Left colon (tissue), 2 donors: ENCODE measurements around the gene PRH2. TPM values are rescaled to one million over a fixed set of nuclear protein-coding genes. Genes with fewer than 3 reads are reported as not detected.

Source experiments
- ATAC-seq: fragments of 200-7000 bp; cut with Tn5 transposase; one replicate; pipeline ENCODE4 v1.9.1; 2020; ENCODE audit warnings: mild to moderate bottlenecking, moderate library complexity
- DNase-seq, 2 donors: peaks; one replicate each; pipeline ENCODE4 v3.0.0-alpha.2; 2020
- intact Hi-C, 2 donors: fragments of 100-400 bp; cut with DNase I in 1 of 2; cut with micrococcal nuclease in 1 of 2; formaldehyde crosslinking; loops; one replicate each; pipeline versions ENCODE4 v1.11.2 to v1.14.0; 2022; cut with DNase I, micrococcal nuclease
- long read RNA-seq: library from polyadenylated mRNA; unstranded; transcript quantifications from one replicate; pipeline ENCODE4 v2.0.0, GENCODE V29; 2021
- total RNA-seq, 2 donors: library from RNA; stranded (reverse); fragmentation: NEBNext Ultra II Directional; extraction: Animal tissue kit (Norgen Biotek cat#: 25700); gene quantifications; one replicate each; pipeline ENCODE4 v1.2.1, GENCODE V29; 2021
- donor health status: DM: no; HTN: no; CAD: no.
- donor health status: DM: yes; HTN: yes; CAD: no.

PRH2 gene
- not detected for total RNA-seq
- long read RNA-seq, result 0 reads

DNA sequence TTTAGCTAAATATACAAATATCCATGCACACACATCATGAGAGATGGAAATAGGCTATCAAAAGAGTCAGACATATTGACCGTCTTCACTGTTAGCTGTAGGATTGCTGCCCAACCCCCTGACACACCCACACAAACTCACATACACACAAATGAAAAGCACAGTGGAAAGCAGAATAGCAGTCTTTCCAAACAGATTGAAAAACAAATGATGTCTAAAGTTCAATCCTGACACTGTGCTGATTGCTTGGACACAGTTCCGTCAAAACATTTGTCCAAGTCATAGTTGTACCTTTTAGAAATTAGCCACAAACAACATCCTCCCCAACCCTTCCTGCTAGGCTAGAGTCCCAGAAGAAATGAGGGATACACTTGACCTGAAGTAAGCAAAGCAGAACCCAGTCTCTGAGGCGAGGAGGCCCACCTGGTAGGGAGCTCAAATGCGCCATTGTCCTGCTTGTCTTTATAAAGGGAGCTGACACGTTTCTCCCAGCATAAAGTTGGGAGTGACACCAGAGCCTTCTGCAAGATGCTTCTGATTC, at the start of gene PRH2:
Gene PRH2 (plus strand): TSS at position 491 of the 541 bp plus-strand sequence. CDS start 38 bp downstream, at position 529.
- DNase-seq (no peak), ATAC-seq (no peak)
- intact Hi-C loops, result no loop called here

DNA sequence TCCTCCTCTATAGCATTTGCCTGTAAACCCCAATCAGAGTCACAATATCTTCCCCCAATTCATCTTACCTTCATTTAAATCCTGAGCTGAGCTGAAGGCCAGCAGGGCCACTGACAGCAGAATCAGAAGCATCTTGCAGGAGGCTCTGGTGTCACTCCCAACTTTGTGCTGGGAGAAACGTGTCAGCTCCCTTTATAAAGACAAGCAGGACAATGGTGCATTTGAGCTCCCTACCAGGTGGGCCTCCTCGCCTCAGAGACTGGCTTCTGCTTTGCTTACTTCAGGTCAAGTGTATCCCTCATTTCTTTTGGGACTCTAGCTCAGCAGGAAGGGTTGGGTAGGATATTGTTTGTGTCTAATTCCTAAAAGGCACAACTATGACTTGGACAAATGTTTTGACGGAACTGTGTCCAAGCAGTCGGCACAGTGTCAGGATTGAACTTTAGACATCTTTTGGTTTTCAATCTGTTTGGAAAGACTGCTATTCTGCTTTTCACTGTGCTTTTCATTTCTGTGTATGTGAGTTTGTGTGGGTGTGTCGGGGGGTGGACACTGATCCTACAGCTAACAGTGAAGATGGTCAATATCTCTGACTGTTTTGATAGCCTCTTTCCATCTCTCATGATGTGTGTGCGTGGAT, 44.8 kb upstream of the PRH2 start, which contains the start of gene PRH1:
Gene PRH1 (minus strand): TSS at position 170 of the 640 bp plus-strand sequence. CDS start 38 bp downstream, at position 132.
- ATAC-seq (no peak), DNase-seq (no peak)
- intact Hi-C loops, result no loop called here

DNA sequence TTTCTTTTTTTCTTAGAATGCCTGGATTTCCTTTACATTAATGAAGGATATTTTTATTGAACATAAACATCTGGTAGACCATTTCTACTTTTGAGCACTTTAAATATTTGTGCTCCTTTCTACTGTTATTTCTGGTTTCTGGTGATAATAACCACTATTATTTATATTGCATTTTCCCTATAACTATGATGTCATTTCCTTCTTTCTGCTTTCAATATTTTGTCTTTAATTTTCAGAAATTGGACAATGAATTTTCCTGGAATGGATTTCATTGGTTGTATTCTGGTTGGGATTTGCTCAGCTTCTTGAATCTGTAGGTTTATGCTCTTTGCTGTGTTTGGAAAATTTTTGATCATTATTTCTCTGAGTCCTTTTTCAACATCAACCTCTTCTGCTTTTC, 39.8 kb upstream of the PRH2 start:
- intact Hi-C loops, result no loop called here
- no peak for ATAC-seq

GRCh38 chr12:10891937-10892336, 37.1 kb upstream of the PRH2 start:
- intact Hi-C loops, result no loop called here
- ATAC-seq (peak; percentile 99), DNase-seq (peak in 1 of 2 donors; percentile 10)

More for the DNA sequence above, 39.8 kb upstream of the PRH2 start:
- no peak for DNase-seq

GRCh38 chr12:10896854-10897253, 32.2 kb upstream of the PRH2 start:
- ATAC-seq (no peak), DNase-seq (no peak)
- intact Hi-C loops, result no loop called here

DNA sequence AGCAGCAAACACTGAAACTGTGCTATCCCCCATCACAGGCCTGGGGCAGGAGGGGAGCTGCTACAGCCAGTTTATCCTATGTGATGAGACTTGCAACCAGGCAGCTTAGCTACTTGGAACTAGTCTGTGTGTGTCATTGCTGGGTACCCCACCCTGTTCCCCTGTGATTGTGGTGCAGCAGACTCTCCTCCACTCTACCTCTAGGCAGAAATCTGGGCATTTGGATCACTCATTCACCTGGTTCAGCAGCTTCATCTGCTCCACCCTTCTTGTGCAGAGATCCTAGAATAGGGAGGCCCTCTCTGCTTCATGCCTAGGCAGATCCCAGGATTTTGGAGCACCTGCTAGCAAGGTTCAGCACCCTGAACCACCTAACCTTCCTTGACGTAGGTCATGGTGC, 28.5 kb upstream of the PRH2 start:
- no peak for ATAC-seq
- DNase-seq, result no peak
- intact Hi-C loops, result no loop called here

DNA sequence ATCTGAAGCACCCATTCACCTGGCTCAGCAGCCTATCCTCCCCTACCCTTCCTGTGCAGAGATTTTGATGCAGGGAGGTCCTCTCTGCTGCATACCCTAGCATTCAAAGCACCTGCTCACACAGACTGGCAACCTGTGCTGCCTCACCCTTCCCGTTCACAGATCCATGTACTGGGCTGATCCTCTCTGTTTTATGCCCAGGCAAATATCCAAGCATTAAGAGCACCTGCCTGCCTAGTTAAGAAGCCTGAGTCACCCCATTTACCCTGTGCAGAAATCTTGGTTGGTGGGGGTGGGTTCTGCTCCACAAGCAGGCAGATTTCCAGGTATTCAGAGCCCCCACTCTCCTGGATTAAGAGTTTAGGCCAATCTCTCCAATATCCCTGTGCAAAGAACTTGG, 28.1 kb upstream of the PRH2 start:
- intact Hi-C loops, result no loop called here
- ATAC-seq, result no peak
- no peak for DNase-seq

DNA sequence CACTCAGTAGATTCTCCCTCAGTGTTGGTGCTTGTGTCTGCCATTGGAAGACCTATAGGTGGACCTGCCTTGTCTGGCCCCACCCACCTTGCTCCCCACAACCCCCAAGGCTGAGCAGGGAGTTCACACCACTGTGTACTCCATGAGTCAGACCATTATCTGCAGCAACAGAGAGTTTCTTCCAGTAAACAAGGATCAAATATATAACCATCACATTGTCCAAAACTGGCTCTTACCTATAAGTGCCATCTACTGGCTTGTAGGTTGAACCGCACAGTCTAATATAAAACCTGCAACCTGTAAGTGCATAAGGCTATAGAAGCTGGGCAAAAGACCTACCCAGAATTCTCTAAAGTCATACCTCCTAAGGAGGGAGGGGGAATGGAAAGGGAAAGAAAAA, 27.6 kb upstream of the PRH2 start:
- DNase-seq (no peak), ATAC-seq (peak; percentile 52)
- intact Hi-C loops, result no loop called here

DNA sequence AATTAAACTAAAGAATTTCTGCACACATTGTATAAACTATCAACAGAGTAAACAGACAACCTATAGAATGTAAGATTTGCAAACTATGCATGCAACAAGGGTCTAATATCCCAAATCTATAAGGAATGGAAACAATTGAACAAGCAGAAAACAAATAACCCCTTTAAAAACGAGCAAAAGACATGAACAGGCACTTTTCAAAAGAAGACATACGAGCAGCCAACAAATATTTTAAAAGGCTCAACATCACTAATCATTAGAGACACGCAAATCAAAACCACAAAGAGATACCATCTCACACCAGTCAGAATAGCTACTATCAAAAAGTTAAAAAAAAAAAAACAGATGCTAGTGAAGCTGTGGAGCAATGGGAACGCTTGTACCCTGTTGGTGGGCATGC, 24.4 kb upstream of the PRH2 start:
- no peak for ATAC-seq
- no peak for DNase-seq
- intact Hi-C loops, result no loop called here

DNA sequence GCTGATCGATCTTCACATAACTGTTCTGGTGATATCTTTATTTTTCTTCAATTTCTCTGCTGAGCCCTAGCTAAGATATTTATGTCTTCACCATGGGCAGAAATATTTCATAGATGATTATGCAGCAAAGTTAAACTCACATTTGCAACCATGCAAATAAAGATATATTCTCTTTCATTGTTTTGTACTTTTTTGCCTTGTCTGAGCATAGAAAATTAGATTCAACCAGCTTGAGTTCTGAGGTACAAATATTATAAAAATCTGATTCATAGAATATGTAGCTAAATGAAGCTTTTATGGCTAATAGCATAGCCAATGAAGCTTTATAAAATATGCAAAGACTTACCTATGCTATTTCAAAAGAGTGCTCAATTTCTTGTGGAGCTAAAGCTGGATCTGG, 19.6 kb upstream of the PRH2 start, which contains the start of gene TAS2R13:
Gene TAS2R13 (minus strand): TSS at position 101 of the 400 bp plus-strand sequence. CDS start 264 bp downstream, outside the sequence.
- DNase-seq, result no peak
- intact Hi-C loops, result no loop called here

GRCh38 chr12:10910380-10910779, 18.7 kb upstream of the PRH2 start:
- intact Hi-C loops, result no loop called here
- DNase-seq, result no peak
- ATAC-seq, result no peak

More for the DNA sequence above, 19.6 kb upstream of the PRH2 start, which contains the start of gene TAS2R13:
- ATAC-seq, result no peak

GRCh38 chr12:10919809-10920208, 9.2 kb upstream of the PRH2 start:
- intact Hi-C loops, result no loop called here
- ATAC-seq, result no peak
- no peak for DNase-seq

DNA sequence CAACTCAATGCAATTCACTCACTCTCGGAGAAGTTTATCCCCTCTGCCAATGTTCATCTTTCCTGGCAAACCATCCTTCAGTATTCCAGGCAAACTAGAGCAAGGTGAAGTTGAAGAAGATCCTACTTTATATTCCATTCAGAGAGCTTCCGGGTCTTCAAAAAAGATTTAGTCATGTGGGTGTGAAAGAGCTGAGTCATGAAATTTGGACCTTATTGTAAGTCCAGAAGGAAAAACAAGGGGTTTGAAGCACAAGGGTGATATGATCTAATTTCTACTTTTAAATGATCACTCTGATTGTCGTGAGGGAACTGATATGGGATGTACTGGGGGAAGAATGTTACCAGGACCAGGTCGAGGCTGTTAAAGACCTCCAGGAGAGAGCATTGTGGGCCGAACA, 2.8 kb upstream of the PRH2 start:
- intact Hi-C loops, result no loop called here
- DNase-seq, result no peak
- no peak for ATAC-seq

DNA sequence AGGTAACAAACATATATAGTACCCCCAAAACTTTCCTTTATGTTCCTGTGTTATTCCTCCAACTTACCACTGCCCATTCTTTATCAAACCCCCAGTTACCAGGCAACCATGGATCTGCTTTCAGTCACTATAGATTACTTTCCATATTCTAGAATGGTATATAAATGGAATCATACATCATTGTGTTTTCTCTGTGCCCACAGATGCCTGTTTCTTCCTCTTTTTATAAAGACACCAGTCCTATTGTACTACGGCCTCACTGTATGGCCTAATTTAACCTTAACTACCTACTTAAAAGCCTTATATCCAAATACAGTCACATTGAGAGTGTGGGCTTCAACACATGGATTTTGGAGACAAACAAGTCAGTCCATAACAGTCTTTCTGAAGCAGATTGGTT, 7.5 kb downstream of the PRH2 start:
- ATAC-seq, result no peak
- intact Hi-C loops, result no loop called here
- DNase-seq, result no peak

DNA sequence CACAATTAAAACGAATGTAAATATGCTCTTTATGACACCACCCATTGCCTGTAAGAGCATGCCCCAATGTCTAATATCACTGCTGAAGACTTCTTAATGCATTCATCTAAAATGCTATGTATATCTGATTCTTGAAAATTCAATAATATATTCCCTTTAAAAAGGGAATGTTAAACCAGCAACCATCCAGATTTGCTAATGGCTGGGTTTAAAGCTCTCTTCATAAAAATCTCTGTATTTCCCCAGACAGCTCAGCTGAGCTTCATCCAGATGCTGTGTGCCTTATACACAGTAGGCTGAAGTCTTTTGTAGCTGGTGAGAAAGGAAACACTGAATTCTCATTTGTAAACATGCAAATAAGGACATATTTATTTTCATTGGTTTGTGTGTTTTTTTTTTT, 10.1 kb downstream of the PRH2 start, which contains the start of gene TAS2R14:
Gene TAS2R14 (minus strand): TSS at position 101 of the 400 bp plus-strand sequence. CDS start 56 bp downstream, at position 45.
- intact Hi-C loops, result no loop called here
- ATAC-seq (no peak), DNase-seq (no peak)

DNA sequence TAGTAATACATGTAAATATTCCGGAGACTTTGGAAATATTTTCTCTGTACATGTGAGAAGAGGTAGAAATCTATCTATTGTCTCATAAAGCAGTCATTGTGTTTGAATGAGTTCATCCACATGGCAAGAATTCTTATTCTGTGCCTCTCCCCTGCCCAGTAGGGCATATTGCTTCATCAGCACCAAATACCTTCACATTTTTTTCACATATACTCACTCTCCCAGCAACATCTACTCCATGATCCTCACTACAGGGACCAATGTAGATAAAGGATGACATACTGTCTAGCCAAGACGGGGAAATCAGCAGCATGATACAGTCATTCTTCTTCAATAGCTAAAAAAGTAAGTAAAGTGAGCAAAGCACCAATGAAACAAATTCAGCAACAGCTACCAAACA, 11.4 kb downstream of the PRH2 start:
- intact Hi-C loops, result no loop called here
- DNase-seq, result no peak
- ATAC-seq, result no peak

- ATAC-seq, result no peak
- intact Hi-C loops, result no loop called here
- no peak for DNase-seq
Measured at GRCh38 chr12:10941369-10941768, 12.3 kb downstream of the PRH2 start.

DNA sequence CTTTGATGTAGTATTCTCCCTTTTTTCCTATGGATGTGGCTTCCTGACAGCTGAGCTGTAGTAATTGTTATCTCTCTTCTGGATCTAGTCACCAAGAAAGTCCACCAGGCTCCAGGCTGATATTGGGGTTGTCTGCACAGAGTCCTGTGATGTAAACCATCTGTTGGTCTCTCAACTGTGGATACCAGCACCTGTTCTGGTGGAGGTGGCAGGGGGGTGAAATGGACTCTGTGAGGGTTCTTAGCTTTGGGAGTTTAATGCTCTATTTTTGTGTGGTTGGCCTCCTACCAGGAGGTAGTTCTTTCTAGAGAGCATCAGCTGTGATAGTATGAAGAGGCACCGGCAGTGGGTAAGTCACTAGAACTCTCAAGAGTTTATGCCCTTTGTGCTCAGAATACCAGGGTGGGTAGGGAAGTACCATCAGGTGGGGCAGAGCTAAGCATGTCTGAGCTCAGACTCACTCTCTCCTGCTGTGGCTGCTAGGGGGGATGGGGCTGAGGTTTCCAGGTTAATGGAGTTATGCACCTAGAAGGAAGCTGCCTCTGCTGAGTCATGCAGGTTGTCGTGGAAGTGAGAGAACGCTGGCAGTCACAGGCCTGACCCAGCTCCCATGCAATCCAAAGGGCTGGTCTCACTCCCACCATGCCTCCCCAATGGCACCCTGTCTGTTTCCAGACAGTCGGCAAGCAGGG, 13.0 kb downstream of the PRH2 start:
- DNase-seq (no peak), ATAC-seq (peak; percentile 14)
- intact Hi-C loops, result no loop called here

DNA sequence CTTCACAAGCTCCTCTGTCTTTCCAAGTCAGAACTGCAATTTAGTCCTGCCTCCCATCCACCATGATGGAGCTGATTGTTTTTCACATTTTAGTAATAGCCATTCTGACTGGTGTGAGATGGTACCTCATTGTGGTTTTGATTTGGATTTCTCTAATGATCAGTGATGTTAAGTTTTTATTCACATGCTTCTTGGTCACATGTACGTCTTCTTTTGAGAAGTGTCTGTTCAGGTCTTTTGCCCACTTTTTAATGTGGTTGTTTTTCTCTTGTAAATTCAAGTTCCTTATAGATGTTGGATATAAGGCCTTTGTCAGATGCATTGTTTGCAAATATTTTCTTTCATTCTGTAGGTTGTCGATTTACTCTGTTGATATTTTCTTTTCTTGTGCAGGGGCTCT, 14.1 kb downstream of the PRH2 start:
- ATAC-seq (no peak), DNase-seq (no peak)
- intact Hi-C loops, result no loop called here

- no peak for ATAC-seq
- intact Hi-C loops, result no loop called here
- no peak for DNase-seq
Measured at GRCh38 chr12:10952645-10953044, 23.6 kb downstream of the PRH2 start.
